NOMO-1 (cell line): ENCODE data around the gene SUZ12.
"Not testable (repeated sequence)": the region's sequence is repeated elsewhere in the genome, so short reads cannot be mapped to it uniquely, and the experiment has no call there.

Experiments
- DNase-seq, 2 experiments: peaks; one replicate each; lab custom pipeline; 2025; ENCODE audit not compliant: unreplicated experiment in 2 of 2; lab: John Stamatoyannopoulos, UW

SUZ12 gene

GRCh38 chr17:32033812-32034211 is 97.0 kb downstream of the SUZ12 start:
- not testable (repeated sequence) for DNase-seq

- DNase-seq = not testable (repeated sequence)
These were observed 103.4 kb downstream of the SUZ12 start for GRCh38 chr17:32040246-32040645.

DNA sequence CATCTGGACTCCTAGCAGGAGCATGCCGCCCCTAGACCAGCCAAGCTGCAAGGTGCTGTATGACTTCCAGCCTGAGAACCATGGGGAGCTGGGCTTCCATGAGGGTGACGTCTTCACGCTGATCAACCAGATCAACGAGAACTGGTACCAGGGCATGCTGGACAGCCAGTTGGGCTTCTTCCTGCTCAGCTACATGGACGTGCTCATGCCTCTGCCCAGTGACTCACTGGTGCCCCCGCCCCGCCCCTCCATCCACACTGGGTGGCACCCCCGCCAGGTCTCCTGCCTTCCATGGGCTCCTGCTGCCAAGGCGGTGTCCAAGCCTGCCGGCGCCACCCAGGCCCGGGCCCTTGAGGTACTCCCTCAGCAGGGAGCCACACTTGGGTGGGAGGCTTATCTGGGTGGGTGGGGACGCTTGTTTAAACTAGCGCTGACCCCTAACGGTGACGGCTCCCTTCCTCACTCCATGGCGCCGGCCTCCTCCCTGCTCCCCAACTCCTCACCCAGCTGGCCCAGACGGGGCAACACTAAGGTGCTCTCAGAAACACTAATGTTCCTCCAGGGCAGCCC is 104.6 kb downstream of the SUZ12 start:
- not testable (repeated sequence) for DNase-seq

DNA sequence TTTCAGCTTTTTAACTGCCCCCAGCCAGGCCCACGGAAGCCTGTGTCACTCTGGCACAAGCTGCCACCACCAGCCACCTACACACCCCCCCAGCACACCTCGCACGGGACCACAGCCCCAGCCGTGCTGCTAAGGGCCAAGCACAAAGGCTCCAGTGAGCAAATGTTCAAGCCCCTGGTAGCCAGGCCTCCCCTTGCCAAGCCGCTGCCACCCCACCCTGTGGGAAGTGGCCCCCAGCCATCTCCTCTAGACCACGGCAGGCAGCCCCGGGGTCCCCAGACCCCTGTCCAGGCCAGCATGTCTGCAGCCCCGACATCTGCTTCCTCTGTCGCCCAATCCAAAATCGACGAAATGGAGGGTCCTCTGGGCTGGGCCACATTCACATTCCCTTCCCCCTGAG is 105.5 kb downstream of the SUZ12 start:
- not testable (repeated sequence) for DNase-seq

- peak in 1 of 2 experiments; percentile 3 for DNase-seq
These were observed 108.8 kb downstream of the SUZ12 start for GRCh38 chr17:32045611-32046010.

DNA sequence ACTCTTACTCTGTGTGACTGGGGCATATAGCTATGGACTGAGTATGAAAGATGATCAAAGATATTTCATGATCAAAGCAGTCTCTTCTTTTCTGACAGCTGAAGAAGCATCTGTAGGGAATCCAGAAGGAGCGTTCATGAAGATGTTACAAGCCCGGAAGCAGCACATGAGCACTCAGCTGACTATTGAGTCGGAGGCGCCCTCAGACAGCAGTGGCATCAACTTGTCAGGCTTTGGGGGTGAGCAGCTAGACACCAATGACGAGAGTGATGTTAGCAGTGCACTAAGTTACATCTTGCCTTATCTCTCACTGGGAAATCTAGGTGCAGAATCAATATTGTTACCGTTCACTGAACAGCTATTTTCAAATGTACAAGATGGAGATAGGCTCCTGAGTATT is 110.9 kb downstream of the SUZ12 start:
- DNase-seq = not testable (repeated sequence)
